ENCODE data around the gene EOLA1. TPM values are rescaled to one million over a fixed set of nuclear protein-coding genes. Genes with fewer than 3 reads are reported as not detected.
"Not testable (repeated sequence)": the region's sequence is repeated elsewhere in the genome, so short reads cannot be mapped to it uniquely, and the experiment has no call there.

Gene EOLA1
- total RNA-seq, 4 donors from 2014 or later, result 11.9 to 33.6 (median 17.8) TPM

DNA sequence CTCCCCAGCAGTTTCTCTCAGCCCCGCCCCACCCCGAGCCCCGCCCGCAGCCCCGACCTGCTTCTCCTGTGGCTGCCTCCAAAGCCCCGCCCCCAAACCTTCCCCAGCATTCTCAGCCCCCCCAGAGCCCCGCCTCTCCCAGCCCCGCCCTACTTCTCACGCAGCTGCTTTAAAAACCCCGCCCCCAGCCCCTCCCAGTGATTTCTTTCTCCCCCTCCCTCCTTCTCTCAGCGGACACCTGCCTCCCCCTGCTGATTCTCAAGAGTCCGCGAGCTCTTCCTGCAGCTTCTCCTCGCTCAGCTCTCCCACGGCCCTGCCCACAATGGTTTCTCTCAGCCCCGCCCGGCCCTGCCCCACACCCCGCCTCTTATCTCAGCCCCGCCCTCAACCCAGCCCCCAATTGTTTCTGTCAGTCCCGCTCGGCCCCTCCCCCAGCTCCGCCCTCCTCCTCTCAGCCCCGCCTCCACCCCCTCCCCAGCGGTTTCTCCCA is 636 bp upstream of the EOLA1 start:
- no peaks in the 10 kb centered on the region for H3K9me3 ChIP-seq
- intact Hi-C loops (cut with DNase I), result no loop called here
- WGBS, result 36% methylated on average over 22 of the region's 24 CpGs
- peak overlapping the region; percentile 56 to 73 (median 64) for H3K4me3 ChIP-seq
- peaks cover 6 to 11% (median 9%) of the 10 kb centered on the region in 4 donors for H3K4me1 ChIP-seq
- H3K27me3 ChIP-seq, result no peaks in the 10 kb centered on the region
- TF ChIP-seq POLR2A (IDR thresholded peaks at IDR 0.05; ENCODE audit: low read depth) (no peak), POLR2AphosphoS5 (IDR thresholded peaks at IDR 0.05) (no peak), EP300 (IDR thresholded peaks at IDR 0.05) (no peak)
- DNase-seq (ENCODE audit: extremely low spot score), result peak; percentile 98
- H3K36me3 ChIP-seq, result peaks cover 0 to 7% (median 0%) of the 10 kb centered on the region in 4 donors
- H3K27ac ChIP-seq (replicated peaks in 1 of 4), result peak overlapping the region; percentile 80 to 93 (median 91)

- WGBS, result 44% methylated on average over 10 of the region's 13 CpGs
- Histone ChIP-seq H3K27me3 (no peaks in the 10 kb centered on the region), H3K27ac (replicated peaks in 1 of 4) (peak overlapping the region; percentile 80 to 93 (median 91)), H3K4me3 (peak overlapping the region; percentile 56 to 73 (median 64)), H3K9me3 (no peaks in the 10 kb centered on the region), H3K36me3 (peaks cover 0 to 6% (median 0%) of the 10 kb centered on the region in 4 donors), H3K4me1 (peaks cover 6 to 11% (median 9%) of the 10 kb centered on the region in 4 donors)
- intact Hi-C loops (cut with DNase I), result no loop called here
- TF ChIP-seq EP300 (IDR thresholded peaks at IDR 0.05) (no peak), POLR2A (IDR thresholded peaks at IDR 0.05; ENCODE audit: low read depth) (no peak), POLR2AphosphoS5 (IDR thresholded peaks at IDR 0.05) (no peak)
- TF ChIP-seq, protein P1, sequence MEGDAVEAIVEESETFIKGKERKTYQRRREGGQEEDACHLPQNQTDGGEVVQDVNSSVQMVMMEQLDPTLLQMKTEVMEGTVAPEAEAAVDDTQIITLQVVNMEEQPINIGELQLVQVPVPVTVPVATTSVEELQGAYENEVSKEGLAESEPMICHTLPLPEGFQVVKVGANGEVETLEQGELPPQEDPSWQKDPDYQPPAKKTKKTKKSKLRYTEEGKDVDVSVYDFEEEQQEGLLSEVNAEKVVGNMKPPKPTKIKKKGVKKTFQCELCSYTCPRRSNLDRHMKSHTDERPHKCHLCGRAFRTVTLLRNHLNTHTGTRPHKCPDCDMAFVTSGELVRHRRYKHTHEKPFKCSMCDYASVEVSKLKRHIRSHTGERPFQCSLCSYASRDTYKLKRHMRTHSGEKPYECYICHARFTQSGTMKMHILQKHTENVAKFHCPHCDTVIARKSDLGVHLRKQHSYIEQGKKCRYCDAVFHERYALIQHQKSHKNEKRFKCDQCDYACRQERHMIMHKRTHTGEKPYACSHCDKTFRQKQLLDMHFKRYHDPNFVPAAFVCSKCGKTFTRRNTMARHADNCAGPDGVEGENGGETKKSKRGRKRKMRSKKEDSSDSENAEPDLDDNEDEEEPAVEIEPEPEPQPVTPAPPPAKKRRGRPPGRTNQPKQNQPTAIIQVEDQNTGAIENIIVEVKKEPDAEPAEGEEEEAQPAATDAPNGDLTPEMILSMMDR (IDR thresholded peaks at IDR 0.05), result no peak
- DNase-seq (ENCODE audit: extremely low spot score), result no peak
Observed at GRCh38 chrX:149541521-149542047, 772 bp downstream of the EOLA1 start.

GRCh38 chrX:149545545-149546543 is 5.0 kb downstream of the EOLA1 start:
- H3K27ac ChIP-seq (replicated peaks in 1 of 4); H3K27me3 ChIP-seq; H3K9me3 ChIP-seq; intact Hi-C loops (cut with DNase I); H3K4me1 ChIP-seq; H3K4me3 ChIP-seq; DNase-seq (ENCODE audit: extremely low spot score); H3K36me3 ChIP-seq: not testable (repeated sequence)
- WGBS, result 72% methylated on average over 11 of the region's 29 CpGs

- H3K4me1 ChIP-seq; H3K27me3 ChIP-seq; H3K36me3 ChIP-seq; intact Hi-C loops (cut with DNase I); DNase-seq (ENCODE audit: extremely low spot score); H3K27ac ChIP-seq (replicated peaks in 1 of 4); H3K4me3 ChIP-seq; H3K9me3 ChIP-seq: not testable (repeated sequence)
- 83% methylated on average over 1 of the region's 1 CpG for WGBS
Observed at GRCh38 chrX:149546962-149547361, 6.2 kb downstream of the EOLA1 start.

DNA sequence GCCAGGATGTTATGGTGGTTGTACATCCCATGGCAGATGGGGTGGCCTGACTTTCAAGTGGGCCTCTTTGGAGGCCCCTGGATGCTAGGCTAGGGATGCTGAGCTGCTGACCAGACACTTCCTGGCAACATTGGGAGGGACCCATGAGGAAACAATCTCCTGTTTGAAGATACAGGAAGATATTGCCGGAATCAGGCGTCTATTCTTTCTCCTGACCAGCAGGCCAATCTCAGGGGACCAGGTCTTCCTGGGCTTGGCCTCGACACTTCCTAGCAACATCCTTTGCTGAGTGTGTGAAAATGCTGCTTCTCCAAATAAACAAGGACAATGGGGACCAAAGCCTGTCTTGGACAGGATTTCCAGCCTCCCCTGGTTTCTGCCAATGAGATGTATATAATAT is 7.0 kb downstream of the EOLA1 start:
- H3K4me3 ChIP-seq; intact Hi-C loops (cut with DNase I); DNase-seq (ENCODE audit: extremely low spot score); H3K27me3 ChIP-seq; H3K9me3 ChIP-seq; H3K4me1 ChIP-seq; H3K27ac ChIP-seq (replicated peaks in 1 of 4); H3K36me3 ChIP-seq: not testable (repeated sequence)
- no CpG with 5 or more reads among the region's 3 CpGs for WGBS

DNA sequence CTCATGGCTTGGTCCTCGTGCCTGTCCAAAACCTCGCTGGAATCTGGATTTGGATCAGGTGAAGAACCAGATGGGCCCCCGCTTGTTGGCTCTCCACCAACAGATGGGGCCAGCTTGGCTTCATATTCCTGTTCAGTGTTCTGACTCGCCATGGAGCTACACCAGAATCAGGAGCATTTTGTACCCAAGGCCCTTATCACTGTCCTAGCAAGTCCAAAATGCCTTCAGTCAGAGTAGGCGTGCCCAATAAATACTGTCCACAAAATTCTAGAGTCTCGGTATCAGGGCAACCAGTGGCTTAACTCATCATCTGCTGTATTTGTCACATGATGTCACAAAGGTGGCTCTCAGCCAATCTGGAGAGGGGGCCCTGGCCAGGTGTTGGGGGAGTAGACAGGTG is 8.9 kb downstream of the EOLA1 start, which contains the start of gene HSFX3:
Gene HSFX3, minus strand, starts transcription at position 224 of the 400 bp plus-strand sequence. Its CDS starts 72 bp downstream, at position 152.
- H3K9me3 ChIP-seq; intact Hi-C loops (cut with DNase I); H3K27me3 ChIP-seq; H3K4me3 ChIP-seq; H3K4me1 ChIP-seq; H3K27ac ChIP-seq (replicated peaks in 1 of 4); DNase-seq (ENCODE audit: extremely low spot score); H3K36me3 ChIP-seq: not testable (repeated sequence)
- no CpG with 5 or more reads among the region's 6 CpGs for WGBS

- intact Hi-C loops (cut with DNase I); H3K27ac ChIP-seq (replicated peaks in 1 of 4); H3K4me1 ChIP-seq; H3K9me3 ChIP-seq; H3K27me3 ChIP-seq; H3K4me3 ChIP-seq; H3K36me3 ChIP-seq; DNase-seq (ENCODE audit: extremely low spot score): not testable (repeated sequence)
- 100% methylated on average over 1 of the region's 1 CpG for WGBS
Observed at GRCh38 chrX:149550454-149550853, 9.6 kb downstream of the EOLA1 start.

GRCh38 chrX:149551245-149551938 is 10.6 kb downstream of the EOLA1 start:
- H3K9me3 ChIP-seq; H3K27me3 ChIP-seq; H3K27ac ChIP-seq (replicated peaks in 1 of 4); H3K36me3 ChIP-seq; H3K4me3 ChIP-seq; H3K4me1 ChIP-seq; intact Hi-C loops (cut with DNase I); DNase-seq (ENCODE audit: extremely low spot score): not testable (repeated sequence)
- no CpG with 5 or more reads among the region's 4 CpGs for WGBS

DNA sequence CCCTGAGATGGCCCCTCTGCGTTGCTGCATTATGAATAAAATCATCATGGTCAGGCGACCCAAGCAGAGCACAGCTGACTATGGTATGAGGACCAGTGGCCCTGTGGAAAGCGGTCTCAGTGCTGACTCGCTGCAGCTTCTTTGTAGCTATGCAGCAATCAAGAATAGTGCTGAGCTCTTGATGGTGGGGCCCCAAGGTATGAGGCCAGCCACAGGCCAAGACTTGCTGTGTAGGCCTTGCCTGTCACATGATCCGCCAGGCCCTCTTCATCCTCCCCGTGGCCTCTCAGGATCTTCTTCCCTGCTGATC is 11.1 kb downstream of the EOLA1 start:
- H3K4me1 ChIP-seq; H3K27me3 ChIP-seq; H3K9me3 ChIP-seq; H3K4me3 ChIP-seq; H3K36me3 ChIP-seq; H3K27ac ChIP-seq (replicated peaks in 1 of 4); DNase-seq (ENCODE audit: extremely low spot score); intact Hi-C loops (cut with DNase I): not testable (repeated sequence)
- no CpG with 5 or more reads among the region's 6 CpGs for WGBS

DNA sequence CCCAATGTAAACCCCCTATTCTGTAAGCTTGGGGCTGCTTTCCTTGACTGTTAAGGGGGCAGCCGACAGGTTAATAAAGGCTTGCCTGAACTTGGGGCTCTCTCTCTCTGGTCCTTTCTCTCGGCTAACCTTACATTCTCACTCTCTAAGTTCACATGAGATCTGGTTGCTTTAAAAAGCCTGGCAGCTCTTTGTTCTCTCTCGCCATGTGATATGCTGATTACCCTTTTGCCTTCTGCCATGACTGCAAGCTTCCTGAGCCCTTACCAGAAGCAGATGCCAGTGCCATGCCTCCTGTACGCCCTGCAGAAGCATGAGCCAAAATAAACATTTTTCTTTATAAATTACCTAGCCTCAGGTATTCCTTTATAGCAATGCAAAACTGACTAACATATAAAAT is 14.4 kb downstream of the EOLA1 start:
- intact Hi-C loops (cut with DNase I); H3K9me3 ChIP-seq; H3K27ac ChIP-seq (replicated peaks in 1 of 4); H3K4me1 ChIP-seq; H3K27me3 ChIP-seq; DNase-seq (ENCODE audit: extremely low spot score); H3K4me3 ChIP-seq; H3K36me3 ChIP-seq: not testable (repeated sequence)
- WGBS, result no CpG with 5 or more reads among the region's 4 CpGs
